K562 (cell line): ENCODE data around the gene SLFN12.

ENCODE experiments used
- BMI1 ChIP-seq: fragments of 150-350 bp; IDR thresholded peaks from 2 replicates; pipeline ENCODE4 v1.6.1; 2014; ENCODE audit warnings: low read length
- MEF2A ChIP-seq: IDR thresholded peaks from 2 replicates; pipeline ENCODE4 v1.6.1; 2011; ENCODE audit warnings: low read depth, mild to moderate bottlenecking, low read length, moderate library complexity; ENCODE audit not compliant: control insufficient read depth
- POLR2A ChIP-seq: fragments of 450-650 bp; conservative IDR thresholded peaks from 2 replicates; pipeline ENCODE4 v1.6.1; 2016
- TAF15 ChIP-seq: fragments of 200-400 bp; formaldehyde crosslinking; IDR thresholded peaks from 2 replicates; pipeline ENCODE4 v1.6.1; 2017; ENCODE audit warnings: mild to moderate bottlenecking, low read depth, low read length, moderate library complexity
- ZNF766 ChIP-seq: fragments of 200-800 bp; sonication (Bioruptor generic); conservative IDR thresholded peaks from 2 replicates; pipeline ENCODE4 v1.6.1; 2016; ENCODE audit warnings: missing genetic modification characterization, missing compliant biosample characterization
- TF ChIP-seq, protein P1 (sequence below): fragments of 450-650 bp; IDR thresholded peaks from 2 replicates; pipeline ENCODE4 v1.6.1; 2016; ENCODE audit warnings: antibody characterized with exemption
- TF ChIP-seq, protein P2 (sequence below), 3 experiments: IDR thresholded peaks in 2 of 3; conservative IDR thresholded peaks in 1 of 3; 2 replicates each; pipeline ENCODE4 v1.5.1; 2011 to 2012; ENCODE audit warnings: low read length in 3 of 3, mild to moderate bottlenecking in 3 of 3, control low read depth in 2 of 3, improper control_type of control experiment in 1 of 3, inconsistent platforms in 1 of 3, low read depth in 1 of 3, mixed read lengths in 1 of 3, moderate library complexity in 1 of 3; ENCODE audit not compliant: insufficient read depth in 2 of 3

- TF ChIP-seq POLR2A: no peak
- TF ChIP-seq, protein P1, sequence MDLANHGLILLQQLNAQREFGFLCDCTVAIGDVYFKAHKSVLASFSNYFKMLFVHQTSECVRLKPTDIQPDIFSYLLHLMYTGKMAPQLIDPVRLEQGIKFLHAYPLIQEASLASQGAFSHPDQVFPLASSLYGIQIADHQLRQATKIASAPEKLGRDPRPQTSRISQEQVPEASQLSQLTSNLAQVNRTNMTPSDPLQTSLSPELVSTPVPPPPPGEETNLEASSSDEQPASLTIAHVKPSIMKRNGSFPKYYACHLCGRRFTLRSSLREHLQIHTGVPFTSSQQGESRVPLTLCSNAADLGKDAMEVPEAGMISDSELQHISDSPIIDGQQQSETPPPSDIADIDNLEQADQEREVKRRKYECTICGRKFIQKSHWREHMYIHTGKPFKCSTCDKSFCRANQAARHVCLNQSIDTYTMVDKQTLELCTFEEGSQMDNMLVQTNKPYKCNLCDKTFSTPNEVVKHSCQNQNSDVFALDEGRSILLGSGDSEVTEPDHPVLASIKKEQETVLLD: no peak
- no peak for TF ChIP-seq ZNF766 (CRISPR knock-in tag)
- no peak for TF ChIP-seq BMI1
- no peak for TF ChIP-seq MEF2A
- TF ChIP-seq, protein P2, sequence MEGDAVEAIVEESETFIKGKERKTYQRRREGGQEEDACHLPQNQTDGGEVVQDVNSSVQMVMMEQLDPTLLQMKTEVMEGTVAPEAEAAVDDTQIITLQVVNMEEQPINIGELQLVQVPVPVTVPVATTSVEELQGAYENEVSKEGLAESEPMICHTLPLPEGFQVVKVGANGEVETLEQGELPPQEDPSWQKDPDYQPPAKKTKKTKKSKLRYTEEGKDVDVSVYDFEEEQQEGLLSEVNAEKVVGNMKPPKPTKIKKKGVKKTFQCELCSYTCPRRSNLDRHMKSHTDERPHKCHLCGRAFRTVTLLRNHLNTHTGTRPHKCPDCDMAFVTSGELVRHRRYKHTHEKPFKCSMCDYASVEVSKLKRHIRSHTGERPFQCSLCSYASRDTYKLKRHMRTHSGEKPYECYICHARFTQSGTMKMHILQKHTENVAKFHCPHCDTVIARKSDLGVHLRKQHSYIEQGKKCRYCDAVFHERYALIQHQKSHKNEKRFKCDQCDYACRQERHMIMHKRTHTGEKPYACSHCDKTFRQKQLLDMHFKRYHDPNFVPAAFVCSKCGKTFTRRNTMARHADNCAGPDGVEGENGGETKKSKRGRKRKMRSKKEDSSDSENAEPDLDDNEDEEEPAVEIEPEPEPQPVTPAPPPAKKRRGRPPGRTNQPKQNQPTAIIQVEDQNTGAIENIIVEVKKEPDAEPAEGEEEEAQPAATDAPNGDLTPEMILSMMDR (IDR thresholded peaks at IDR 0.05 in 2 of 3, conservative IDR thresholded peaks at IDR 0.05 in 1 of 3; ENCODE audit: insufficient read depth in 2 of 3, low read depth in 1 of 3, low read length in 3 of 3): no peak
- no peak for TF ChIP-seq TAF15
Measured at GRCh38 chr17:35387496-35387895, 44.8 kb downstream of the SLFN12 start.
